ENCODE measurements around the gene GJC1. TPM values are rescaled to one million over a fixed set of nuclear protein-coding genes. Genes with fewer than 3 reads are reported as not detected.
"Not testable (repeated sequence)": the region's sequence is repeated elsewhere in the genome, so short reads cannot be mapped to it uniquely, and the experiment has no call there.

Gene GJC1
- total RNA-seq, 1 donor = not detected

GRCh38 chr17:44828919-44829522 lies 1.1 kb downstream of the GJC1 start:
- H3K9me3 ChIP-seq (ENCODE audit: low read depth, low read length) = no peaks in the 10 kb centered on the region
- H3K27me3 ChIP-seq (ENCODE audit: insufficient read depth, low read length) = peaks cover 67% of the 10 kb centered on the region
- H3K4me3 ChIP-seq (ENCODE audit: low read length) = no peak overlapping the region
- H3K4me1 ChIP-seq (ENCODE audit: insufficient read depth, low read length) = peaks cover 17% of the 10 kb centered on the region

GRCh38 chr17:44827863-44828262 lies 2.2 kb downstream of the GJC1 start:
- H3K27me3 ChIP-seq (ENCODE audit: insufficient read depth, low read length) = peaks cover 65% of the 10 kb centered on the region
- peaks cover 17% of the 10 kb centered on the region for H3K4me1 ChIP-seq (ENCODE audit: insufficient read depth, low read length)
- no peaks in the 10 kb centered on the region for H3K9me3 ChIP-seq (ENCODE audit: low read depth, low read length)
- H3K4me3 ChIP-seq (ENCODE audit: low read length) = no peak overlapping the region

GRCh38 chr17:44826123-44826790 lies 3.8 kb downstream of the GJC1 start:
- Histone ChIP-seq H3K9me3 (ENCODE audit: low read depth, low read length) (no peaks in the 10 kb centered on the region), H3K4me1 (ENCODE audit: insufficient read depth, low read length) (peaks cover 17% of the 10 kb centered on the region), H3K4me3 (ENCODE audit: low read length) (no peak overlapping the region), H3K27me3 (ENCODE audit: insufficient read depth, low read length) (peaks cover 54% of the 10 kb centered on the region)

DNA sequence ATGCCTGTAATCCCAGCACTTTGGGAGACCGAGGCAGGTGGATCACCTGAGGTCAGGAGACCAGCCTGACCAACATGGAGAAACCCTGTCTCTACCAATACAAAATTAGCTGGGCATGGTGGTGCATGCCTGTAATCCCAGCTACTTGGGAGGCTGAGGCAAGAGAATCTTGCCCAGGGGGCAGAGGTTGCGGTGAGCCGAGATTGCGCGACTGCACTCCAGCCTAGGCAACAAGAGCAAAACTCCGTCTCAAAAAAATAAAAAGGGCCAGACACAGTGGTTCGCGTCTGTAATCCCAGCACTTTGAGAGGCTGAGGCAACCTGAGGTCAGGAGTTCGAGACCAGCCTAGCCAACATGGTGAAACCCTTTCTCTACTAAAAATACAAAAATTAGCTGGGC lies 4.9 kb downstream of the GJC1 start:
- Histone ChIP-seq H3K27me3 (ENCODE audit: insufficient read depth, low read length) (peaks cover 48% of the 10 kb centered on the region), H3K4me1 (ENCODE audit: insufficient read depth, low read length) (peaks cover 11% of the 10 kb centered on the region)
- not testable (repeated sequence) for H3K9me3 ChIP-seq (ENCODE audit: low read depth, low read length); H3K4me3 ChIP-seq (ENCODE audit: low read length)

GRCh38 chr17:44820631-44821212 lies 9.4 kb downstream of the GJC1 start:
- Histone ChIP-seq H3K27me3 (ENCODE audit: insufficient read depth, low read length) (peaks cover 10% of the 10 kb centered on the region), H3K9me3 (ENCODE audit: low read depth, low read length) (no peaks in the 10 kb centered on the region), H3K4me3 (ENCODE audit: low read length) (no peak overlapping the region), H3K4me1 (ENCODE audit: insufficient read depth, low read length) (no peaks in the 10 kb centered on the region)

DNA sequence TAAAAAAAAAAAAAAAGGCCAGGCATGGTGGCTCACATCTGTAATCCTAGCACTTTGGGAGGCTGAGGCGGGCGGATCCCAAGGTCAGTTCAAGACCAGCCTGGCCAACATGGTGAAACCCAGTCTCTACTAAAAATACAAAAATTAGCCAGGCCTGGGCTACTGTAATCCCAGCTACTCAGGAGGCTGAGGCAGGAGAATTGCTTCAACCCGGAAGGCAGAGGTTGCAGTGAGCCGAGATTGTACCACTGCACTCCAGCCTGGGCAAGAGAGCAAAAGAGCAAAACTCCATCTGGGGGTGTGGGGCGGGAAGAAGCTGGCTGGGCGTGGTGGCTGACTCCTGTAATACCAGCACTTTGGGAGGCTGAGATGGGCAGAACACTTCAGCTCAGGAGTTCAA lies 11.6 kb downstream of the GJC1 start:
- H3K4me1 ChIP-seq (ENCODE audit: insufficient read depth, low read length); H3K4me3 ChIP-seq (ENCODE audit: low read length); H3K27me3 ChIP-seq (ENCODE audit: insufficient read depth, low read length); H3K9me3 ChIP-seq (ENCODE audit: low read depth, low read length): not testable (repeated sequence)

DNA sequence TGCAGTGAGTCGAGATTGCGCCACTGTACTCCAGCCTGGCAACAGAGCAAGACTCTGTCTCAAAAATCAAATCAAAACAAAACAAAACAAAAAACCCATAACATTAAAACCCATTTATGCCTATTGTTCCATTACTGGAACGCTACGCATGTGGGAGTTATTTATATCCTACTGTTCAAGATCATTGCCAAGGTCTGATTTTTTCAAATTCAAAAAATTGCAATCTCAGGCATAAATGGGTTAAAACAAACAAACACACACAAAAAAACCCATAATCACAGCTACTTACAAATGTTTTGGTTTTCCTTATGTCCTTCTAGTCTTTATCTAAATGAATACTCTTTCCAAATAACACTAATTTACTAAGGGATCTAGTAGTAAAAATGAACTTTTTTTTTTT lies 17.8 kb downstream of the GJC1 start:
- H3K4me1 ChIP-seq (ENCODE audit: insufficient read depth, low read length) = no peaks in the 10 kb centered on the region
- no peak overlapping the region for H3K4me3 ChIP-seq (ENCODE audit: low read length)
- no peaks in the 10 kb centered on the region for H3K9me3 ChIP-seq (ENCODE audit: low read depth, low read length)
- H3K27me3 ChIP-seq (ENCODE audit: insufficient read depth, low read length) = peaks cover 3% of the 10 kb centered on the region

GRCh38 chr17:44808656-44809388 lies 21.3 kb downstream of the GJC1 start:
- not testable (repeated sequence) for H3K9me3 ChIP-seq (ENCODE audit: low read depth, low read length); H3K27me3 ChIP-seq (ENCODE audit: insufficient read depth, low read length); H3K4me1 ChIP-seq (ENCODE audit: insufficient read depth, low read length); H3K4me3 ChIP-seq (ENCODE audit: low read length)

DNA sequence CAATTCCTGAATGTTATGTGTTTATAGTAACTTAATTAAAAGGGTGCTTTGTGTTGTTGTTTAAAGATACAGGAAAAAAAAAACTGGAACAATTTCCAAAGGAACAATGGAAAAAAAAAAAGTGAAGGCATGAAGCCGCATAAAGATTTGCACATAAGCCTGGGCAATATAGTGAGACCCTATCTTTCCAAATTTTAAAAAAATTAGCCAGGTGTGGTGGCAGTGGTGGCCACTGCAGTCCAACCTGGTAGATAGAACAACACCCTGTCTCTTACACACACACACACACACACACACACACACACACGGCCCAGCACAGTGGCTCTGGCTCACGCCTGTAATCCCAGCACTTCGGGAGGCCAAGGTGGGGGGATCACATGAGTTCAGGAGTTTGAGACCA lies 21.9 kb downstream of the GJC1 start:
- H3K4me1 ChIP-seq (ENCODE audit: insufficient read depth, low read length) = no peaks in the 10 kb centered on the region
- H3K4me3 ChIP-seq (ENCODE audit: low read length) = no peak overlapping the region
- no peaks in the 10 kb centered on the region for H3K9me3 ChIP-seq (ENCODE audit: low read depth, low read length)
- peaks cover 5% of the 10 kb centered on the region for H3K27me3 ChIP-seq (ENCODE audit: insufficient read depth, low read length)

DNA sequence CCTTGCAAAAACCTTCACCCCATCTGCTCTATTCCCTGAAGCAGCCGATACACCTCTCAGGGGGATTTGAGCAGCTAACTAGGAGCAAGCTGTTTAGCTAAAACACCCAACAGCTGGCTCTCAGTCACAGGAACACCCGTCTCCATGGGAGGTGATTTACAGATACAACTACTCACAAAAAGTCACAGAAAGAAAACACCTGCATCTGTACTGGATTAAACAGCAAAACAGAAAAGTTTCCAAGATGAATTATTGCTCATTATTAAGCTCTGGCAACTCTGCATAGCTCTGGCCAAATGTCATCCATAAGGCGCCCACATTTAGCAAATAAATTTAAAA lies 22.3 kb downstream of the GJC1 start:
- H3K9me3 ChIP-seq (ENCODE audit: low read depth, low read length) = no peaks in the 10 kb centered on the region
- peaks cover 5% of the 10 kb centered on the region for H3K27me3 ChIP-seq (ENCODE audit: insufficient read depth, low read length)
- H3K4me1 ChIP-seq (ENCODE audit: insufficient read depth, low read length) = no peaks in the 10 kb centered on the region
- no peak overlapping the region for H3K4me3 ChIP-seq (ENCODE audit: low read length)

- H3K27me3 ChIP-seq (ENCODE audit: insufficient read depth, low read length) = peaks cover 5% of the 10 kb centered on the region
- H3K4me3 ChIP-seq (ENCODE audit: low read length) = no peak overlapping the region
- H3K9me3 ChIP-seq (ENCODE audit: low read depth, low read length) = no peaks in the 10 kb centered on the region
- no peaks in the 10 kb centered on the region for H3K4me1 ChIP-seq (ENCODE audit: insufficient read depth, low read length)
Measured at GRCh38 chr17:44807093-44807816, 22.8 kb downstream of the GJC1 start.

DNA sequence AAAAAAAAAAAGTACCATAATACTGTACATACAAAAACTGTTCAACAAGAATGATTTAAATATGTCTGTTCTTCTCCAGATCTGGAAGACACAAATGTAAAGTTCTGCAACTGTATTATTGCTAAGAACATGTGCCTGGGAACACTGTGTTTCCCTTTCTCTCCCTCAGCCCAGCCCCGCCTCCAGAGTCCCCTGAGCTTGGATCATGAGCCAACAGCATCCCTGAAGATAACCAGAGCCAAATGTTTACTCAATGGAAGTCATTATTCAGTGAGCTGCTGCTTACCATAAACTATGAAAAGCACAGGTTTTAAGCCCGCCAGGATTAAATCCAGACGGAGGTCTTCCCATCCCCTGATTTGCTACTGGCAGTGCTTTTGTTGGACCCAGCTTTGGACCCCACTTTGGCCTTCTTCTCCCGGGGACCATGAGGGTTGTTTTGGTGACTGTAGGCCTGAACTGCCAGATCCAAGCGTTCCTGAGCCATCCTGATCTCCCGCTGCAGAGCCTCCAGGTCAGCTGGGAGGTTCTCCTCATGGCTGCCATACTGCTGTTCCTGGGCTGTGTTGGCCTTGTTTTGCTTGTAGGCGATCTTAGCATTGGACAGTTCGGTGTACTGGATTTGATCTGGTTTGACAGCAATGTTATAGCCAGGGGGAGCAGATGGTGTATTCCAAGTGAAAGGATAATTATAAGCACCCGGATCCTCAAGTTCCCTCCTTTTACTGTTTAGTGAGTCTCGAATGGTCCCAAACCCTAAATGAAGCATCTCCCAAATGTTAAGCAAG lies 25.6 kb downstream of the GJC1 start:
- H3K9me3 ChIP-seq (ENCODE audit: low read depth, low read length) = no peaks in the 10 kb centered on the region
- peaks cover 5% of the 10 kb centered on the region for H3K27me3 ChIP-seq (ENCODE audit: insufficient read depth, low read length)
- H3K4me3 ChIP-seq (ENCODE audit: low read length) = no peak overlapping the region
- H3K4me1 ChIP-seq (ENCODE audit: insufficient read depth, low read length) = no peaks in the 10 kb centered on the region

GRCh38 chr17:44801880-44802279 lies 28.2 kb downstream of the GJC1 start:
- no peak overlapping the region for H3K4me3 ChIP-seq (ENCODE audit: low read length)
- no peaks in the 10 kb centered on the region for H3K4me1 ChIP-seq (ENCODE audit: insufficient read depth, low read length)
- peaks cover 1% of the 10 kb centered on the region for H3K27me3 ChIP-seq (ENCODE audit: insufficient read depth, low read length)
- no peaks in the 10 kb centered on the region for H3K9me3 ChIP-seq (ENCODE audit: low read depth, low read length)

DNA sequence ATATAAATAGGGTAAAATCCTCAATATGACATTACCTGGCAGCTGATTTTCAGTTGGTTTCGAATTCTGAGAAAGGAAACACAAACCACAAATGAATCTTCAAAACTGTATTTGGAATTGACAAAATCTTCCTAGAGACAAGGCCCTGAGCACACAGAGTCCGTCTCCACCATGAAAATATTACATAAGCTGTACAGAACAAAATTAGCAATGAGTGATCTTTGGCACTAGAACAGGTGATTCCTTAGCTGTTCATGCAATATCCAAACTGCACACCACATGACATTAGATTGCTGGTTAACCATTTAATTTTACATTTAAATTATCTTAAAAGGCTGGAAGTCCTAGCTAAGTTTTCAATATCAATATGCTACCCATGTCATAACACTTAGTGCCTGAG lies 31.7 kb downstream of the GJC1 start:
- no peaks in the 10 kb centered on the region for H3K9me3 ChIP-seq (ENCODE audit: low read depth, low read length)
- H3K4me1 ChIP-seq (ENCODE audit: insufficient read depth, low read length) = peaks cover 15% of the 10 kb centered on the region
- H3K27me3 ChIP-seq (ENCODE audit: insufficient read depth, low read length) = no peaks in the 10 kb centered on the region
- no peak overlapping the region for H3K4me3 ChIP-seq (ENCODE audit: low read length)
